Measurements from ENCODE around the gene FAU. TPM values are rescaled to one million over a fixed set of nuclear protein-coding genes. Genes with fewer than 3 reads are reported as not detected.
A peak's percentile ranks its signal among the peaks of the same experiment; 100 is the strongest.

Gene FAU
- polyA plus RNA-seq, 1 of the 3 experiments (the other 2 are of a cell fraction): 1,210 TPM

- CTCF ChIA-PET: interaction anchor here (12.6 kb wide), 1 partner anchor 10 kb away, joined by 150 read pairs; the partner anchor contains the start of gene TM7SF2
- 88% methylated on average over 8 of the region's 8 CpGs for WGBS (ENCODE audit: low lambda C conversion rate)
These were observed 19.5 kb downstream of the FAU start for GRCh38 chr11:65102142-65103095.

GRCh38 chr11:65100674-65101350 is 21.1 kb downstream of the FAU start:
- Histone ChIP-seq H3K4me2 (no peak overlapping the region), H3K27me3 (ENCODE audit: insufficient read depth) (no peaks in the 10 kb centered on the region), H3F3A (replicated peaks; ENCODE audit: insufficient read depth) (no peaks in the 10 kb centered on the region), H3K9ac (no peak overlapping the region), H3K36me3 (replicated peaks in 1 of 2; ENCODE audit: control insufficient read depth in 1 of 2, insufficient read depth in 2 of 2, low read length in 1 of 2) (peaks cover 0 to 8% of the 10 kb centered on the region in 2 experiments), H4K20me1 (ENCODE audit: insufficient read depth) (peaks cover 9% of the 10 kb centered on the region), H3K9me3 (no peaks in the 10 kb centered on the region), H3K27ac (ENCODE audit: low read depth in 2 of 2, low read length in 1 of 2) (no peak overlapping the region), H2AFZ (ENCODE audit: low read depth) (no peak overlapping the region), H3K4me1 (ENCODE audit: control insufficient read depth in 1 of 2, insufficient read depth in 2 of 2, low read depth in 1 of 2, low read length in 1 of 2) (peaks cover 0 to 7% of the 10 kb centered on the region in 2 experiments; a peak in 1 of 4 replicates), H3K79me2 (ENCODE audit: insufficient read depth) (peaks cover 73% of the 10 kb centered on the region), H3K9me2 (no peaks in the 10 kb centered on the region), H3K4me3 (ENCODE audit: low read depth in 2 of 2, low read length in 1 of 2) (no peak overlapping the region)
- 92% methylated on average over 6 of the region's 6 CpGs for WGBS (ENCODE audit: low lambda C conversion rate)
- DNase-seq: no peak
- peak; percentile 35; the same call in 1 of the 2 replicates for TF ChIP-seq CTCF (IDR thresholded peaks at IDR 0.05)
- TF ChIP-seq POLR2AphosphoS5 (IDR thresholded peaks at IDR 0.05; ENCODE audit: low read depth, low read length): no peak
- ChIA-PET POLR2A (interaction anchor here (3.4 kb wide), 1 partner anchor 10 kb away, joined by 27 read pairs; the partner anchor contains the start of gene TM7SF2), CTCF (interaction anchor here (1.1 to 12.6 kb wide), 2 partner anchors 8 to 11 kb away, joined by 5 to 150 read pairs; partner anchors contain the start of gene TM7SF2)

More at GRCh38 chr11:65102142-65103095, 19.5 kb downstream of the FAU start:
- TF ChIP-seq MEF2A (IDR thresholded peaks at IDR 0.05; ENCODE audit: borderline replicate concordance, low read depth) (no peak), MXI1 (IDR thresholded peaks at IDR 0.05; ENCODE audit: low read depth, low read length) (no peak)
- Histone ChIP-seq H3K4me3 (ENCODE audit: low read depth in 2 of 2, low read length in 1 of 2) (no peak overlapping the region), H3K9me2 (no peaks in the 10 kb centered on the region), H3K9ac (no peak overlapping the region), H3K27me3 (ENCODE audit: insufficient read depth) (no peaks in the 10 kb centered on the region), H3K27ac (ENCODE audit: low read depth in 2 of 2, low read length in 1 of 2) (peak overlapping the region in 1 of 2 experiments; percentile 21; a peak in 1 of 4 replicates), H3K36me3 (replicated peaks in 1 of 2; ENCODE audit: control insufficient read depth in 1 of 2, insufficient read depth in 2 of 2, low read length in 1 of 2) (peaks cover under 1 to 8% of the 10 kb centered on the region in 2 experiments), H3K9me3 (no peaks in the 10 kb centered on the region), H3K4me2 (no peak overlapping the region), H3K79me2 (ENCODE audit: insufficient read depth) (peaks cover 70% of the 10 kb centered on the region), H2AFZ (ENCODE audit: low read depth) (no peak overlapping the region), H3K4me1 (ENCODE audit: control insufficient read depth in 1 of 2, insufficient read depth in 2 of 2, low read depth in 1 of 2, low read length in 1 of 2) (no peaks in the 10 kb centered on the region; a peak in 1 of 4 replicates), H4K20me1 (ENCODE audit: insufficient read depth) (peaks cover 9% of the 10 kb centered on the region), H3F3A (replicated peaks; ENCODE audit: insufficient read depth) (no peaks in the 10 kb centered on the region)
- DNase-seq: no peak
- POLR2A ChIA-PET: interaction anchor here (0.8 to 2.5 kb wide), 2 partner anchors 9 to 89 kb away, joined by 7 to 8 read pairs; partner anchors contain the start of gene TM7SF2

Measured in SK-N-SH (cell line).